ENCODE measurements around the gene FOXR1. TPM values are rescaled to one million over a fixed set of nuclear protein-coding genes. Genes with fewer than 3 reads are reported as not detected.

The FOXR1 gene, protein sequence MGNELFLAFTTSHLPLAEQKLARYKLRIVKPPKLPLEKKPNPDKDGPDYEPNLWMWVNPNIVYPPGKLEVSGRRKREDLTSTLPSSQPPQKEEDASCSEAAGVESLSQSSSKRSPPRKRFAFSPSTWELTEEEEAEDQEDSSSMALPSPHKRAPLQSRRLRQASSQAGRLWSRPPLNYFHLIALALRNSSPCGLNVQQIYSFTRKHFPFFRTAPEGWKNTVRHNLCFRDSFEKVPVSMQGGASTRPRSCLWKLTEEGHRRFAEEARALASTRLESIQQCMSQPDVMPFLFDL
- not detected for polyA plus RNA-seq (2013, experiment 1 of 2; ENCODE audit: insufficient read length)
- polyA plus RNA-seq (2013, experiment 2 of 2; ENCODE audit: insufficient read length), result not detected

DNA sequence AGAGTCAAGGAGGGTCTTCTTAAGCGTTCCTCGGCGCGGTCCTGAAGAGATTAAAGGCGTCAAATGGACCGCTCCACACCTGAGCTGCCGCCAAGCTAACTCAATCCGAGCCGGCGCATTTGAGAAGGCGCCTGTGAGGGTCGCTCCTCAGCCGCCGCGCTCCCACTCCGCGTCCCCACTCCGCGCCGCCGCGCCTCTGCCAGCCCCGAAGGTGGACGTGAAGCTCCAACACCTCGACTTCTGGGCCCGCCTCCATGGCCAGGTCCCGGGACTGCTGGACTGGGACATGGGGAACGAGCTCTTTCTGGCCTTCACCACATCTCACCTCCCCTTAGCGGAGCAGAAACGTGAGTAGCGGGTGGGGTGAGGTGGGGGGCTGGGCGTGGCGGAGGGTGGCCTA lies at the start of gene FOXR1:
TSS of gene FOXR1 (plus strand) at position 116 of the 400 bp plus-strand sequence. CDS start at position 287, 171 bp downstream.
- no peak for DNase-seq

DNA sequence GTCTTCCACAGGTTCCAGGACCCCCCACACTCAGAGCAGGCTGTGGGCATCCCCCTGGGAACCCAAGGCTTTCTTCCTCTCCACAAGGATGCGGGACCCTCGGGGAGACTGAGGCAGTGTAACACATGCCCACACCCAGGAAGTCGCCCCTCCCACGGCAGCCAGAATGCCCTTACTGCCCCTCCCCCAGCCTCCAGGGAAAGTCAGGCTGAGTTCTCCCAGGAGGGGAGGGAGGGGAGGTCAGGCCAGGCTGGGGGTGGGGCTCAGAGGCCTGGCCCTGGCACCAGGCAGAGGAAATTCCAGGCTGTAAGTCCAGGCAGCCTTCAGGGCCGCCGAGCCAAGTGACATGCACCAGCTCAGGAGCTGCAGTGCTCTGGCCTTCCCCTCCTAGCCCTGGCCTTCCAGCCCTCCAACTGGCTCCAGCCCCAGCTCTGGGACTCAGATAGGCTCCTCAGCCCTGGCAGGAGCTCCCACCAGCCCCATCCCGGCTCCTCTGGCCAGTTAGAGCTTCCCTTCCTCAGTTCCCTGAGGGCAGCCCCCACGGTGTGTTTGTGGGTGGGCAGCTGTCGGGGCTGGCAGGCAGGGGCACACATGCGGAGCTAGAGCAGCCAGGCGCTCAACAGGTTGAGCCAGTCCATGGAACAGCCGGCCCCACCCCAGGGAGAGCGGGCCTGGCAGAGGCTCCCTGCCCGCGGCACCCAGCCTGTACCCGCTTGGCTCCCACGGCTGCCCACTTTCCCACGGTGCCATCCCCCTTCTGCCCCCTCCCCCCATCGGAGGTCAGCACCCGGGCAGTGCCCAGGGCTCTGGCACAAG lies 49.4 kb upstream of the FOXR1 start:
- DNase-seq, result peak; percentile 71

DNA sequence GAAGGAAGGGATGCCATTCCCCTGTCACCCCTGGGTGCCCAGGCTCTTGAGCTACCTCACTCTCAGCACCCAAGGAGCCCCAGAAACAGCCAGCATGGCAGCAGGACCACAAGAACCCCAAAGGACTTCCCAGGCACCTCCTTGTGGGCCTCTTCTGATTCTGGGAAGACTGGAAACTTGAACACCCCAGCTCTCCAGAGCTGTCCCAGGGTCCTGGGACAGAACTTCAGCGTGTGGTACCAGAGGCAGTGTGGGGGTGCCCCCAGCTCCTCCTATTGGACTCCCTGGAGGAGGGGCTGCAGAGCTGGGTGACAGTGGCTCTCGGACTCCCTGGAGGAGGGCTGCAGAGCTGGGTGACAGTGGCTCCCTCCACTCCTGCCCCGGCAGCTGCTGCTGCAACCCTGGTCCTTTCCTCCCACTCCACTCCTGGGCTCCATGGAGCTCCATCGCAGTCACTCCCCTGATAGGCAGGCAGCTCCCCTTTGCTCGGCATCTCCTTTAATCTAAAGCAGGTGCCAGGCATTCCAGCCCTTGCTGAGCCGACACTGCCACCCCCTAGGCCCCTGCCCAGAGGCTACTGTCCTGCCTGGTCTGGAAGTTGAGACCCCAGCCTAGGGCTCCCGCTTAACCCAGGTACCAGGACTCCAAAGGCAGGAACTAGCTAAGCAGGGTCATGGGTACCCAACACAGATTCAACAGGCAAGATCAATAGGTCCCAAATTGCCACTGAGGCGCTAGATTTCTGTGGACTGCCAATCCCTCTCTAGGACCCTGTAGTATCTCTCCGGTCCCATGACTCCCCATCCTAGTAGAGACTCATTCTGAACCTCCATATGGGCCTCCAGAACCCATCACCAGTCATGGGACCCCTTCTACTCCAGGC lies 48.6 kb upstream of the FOXR1 start:
- no peak for DNase-seq

DNA sequence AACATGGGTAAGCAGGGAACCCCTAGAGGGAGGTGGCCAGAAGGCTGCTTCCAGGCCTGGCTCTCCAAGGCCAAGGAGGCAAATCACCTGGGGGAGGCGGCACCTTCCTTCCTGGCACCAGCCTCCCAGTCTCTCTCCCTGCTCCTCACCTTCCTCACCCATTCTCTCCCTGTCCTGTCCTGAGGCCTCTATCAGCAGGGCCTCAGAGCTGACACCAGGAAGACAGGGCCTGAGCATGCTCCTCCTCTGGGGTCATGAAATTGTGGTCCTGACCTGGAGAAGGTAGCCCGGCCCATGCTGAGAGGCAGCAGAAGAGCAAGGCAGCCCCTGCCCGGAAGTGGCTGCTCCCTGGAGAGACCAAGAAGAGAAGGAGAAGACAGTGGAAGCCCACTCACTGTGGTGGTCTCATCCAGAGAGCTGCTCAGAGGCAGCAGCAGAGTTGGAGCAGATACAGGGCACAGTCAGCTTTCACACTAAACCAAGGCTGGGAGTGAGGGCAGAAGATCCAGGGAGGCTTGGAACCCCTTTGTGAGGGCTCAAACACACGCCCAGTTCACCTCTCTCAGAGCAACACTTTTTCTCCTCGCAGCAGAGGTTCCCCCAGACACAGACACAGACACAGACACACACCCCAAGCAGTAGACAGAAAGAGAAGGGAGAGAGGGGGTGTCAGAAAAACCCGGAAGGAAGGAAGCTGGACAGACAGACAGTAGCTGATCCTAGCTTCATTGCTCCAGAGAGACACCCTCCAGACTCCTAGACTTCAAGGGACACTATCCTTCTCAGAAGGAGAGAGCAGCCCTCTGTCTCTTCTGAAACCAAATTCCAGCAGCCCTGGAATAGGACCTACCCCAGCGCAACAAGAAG lies 47.6 kb upstream of the FOXR1 start:
- DNase-seq, result no peak

DNA sequence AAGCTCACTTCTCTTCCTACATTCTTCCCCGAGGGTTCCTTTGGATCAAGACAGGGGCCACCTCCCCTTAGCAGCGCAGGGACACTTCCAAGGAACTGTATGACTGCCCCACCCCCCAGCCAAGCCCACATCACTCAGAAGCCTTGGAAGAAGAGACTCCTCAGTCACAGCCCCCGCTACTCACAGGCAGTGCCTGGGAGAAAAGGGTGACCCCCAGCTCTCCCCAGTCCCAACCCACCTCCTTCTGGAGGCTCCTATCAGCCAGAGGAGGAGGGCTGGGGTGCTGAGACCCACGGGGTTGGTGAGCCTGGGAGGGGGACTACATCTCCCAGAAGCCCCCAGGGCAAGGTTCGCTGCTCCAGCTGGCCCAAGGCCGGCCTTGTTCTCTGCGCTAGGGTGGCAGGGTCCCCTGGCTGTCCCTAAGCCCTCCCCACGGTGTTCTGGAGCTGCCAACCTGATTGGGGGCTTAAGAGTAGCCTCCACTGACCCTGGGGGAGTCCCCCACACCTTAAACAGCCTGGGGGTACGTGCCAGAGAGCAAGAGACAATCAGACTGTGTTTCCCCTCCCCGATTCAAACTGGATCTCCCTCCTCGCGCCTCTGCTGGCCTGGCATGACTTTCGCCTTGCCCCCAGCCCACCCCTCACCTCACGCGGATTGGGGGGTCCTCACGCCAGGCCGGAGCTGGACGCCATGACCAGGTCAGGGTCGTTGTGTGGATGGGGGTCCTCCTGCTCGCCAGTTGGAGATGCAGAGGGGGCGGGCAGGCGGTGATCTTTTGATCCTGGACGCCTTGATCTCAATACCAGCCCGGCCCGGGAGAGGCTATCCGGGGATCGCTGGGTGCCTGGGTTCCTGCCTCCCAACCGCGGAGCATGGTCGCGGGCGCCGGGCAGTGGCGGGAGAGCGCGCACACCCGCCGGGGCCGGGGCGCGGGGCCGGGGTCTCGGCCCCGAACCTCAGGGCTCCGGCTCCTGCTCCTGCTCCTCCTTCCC lies 46.7 kb upstream of the FOXR1 start:
- peak; percentile 37 for DNase-seq

DNA sequence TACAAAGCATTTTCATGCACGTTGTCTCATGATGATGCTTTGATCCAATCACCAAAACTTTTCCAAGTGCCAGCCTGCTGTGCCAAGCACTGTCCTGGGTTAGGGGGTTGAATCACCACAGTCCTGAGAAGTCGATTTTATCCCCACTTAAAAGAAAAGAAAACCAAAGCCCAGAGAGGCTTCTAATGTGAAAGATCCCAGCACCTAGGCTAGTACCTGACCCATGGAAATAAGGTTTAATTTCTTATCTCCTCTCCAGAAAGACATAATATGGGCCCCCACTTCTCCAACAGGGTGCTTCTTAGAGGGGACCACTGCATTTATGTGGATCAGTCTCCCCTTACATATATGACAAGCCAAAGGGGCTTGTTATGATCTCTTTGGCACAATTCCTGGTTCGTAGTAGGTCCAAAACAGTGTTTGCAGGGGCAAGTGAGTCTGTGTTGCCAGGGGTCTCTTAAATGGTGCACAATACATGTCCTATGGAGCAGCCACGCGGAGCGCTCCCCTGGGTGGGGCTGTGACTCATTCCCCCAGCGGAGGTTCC lies 43.9 kb upstream of the FOXR1 start:
- no peak for DNase-seq

DNA sequence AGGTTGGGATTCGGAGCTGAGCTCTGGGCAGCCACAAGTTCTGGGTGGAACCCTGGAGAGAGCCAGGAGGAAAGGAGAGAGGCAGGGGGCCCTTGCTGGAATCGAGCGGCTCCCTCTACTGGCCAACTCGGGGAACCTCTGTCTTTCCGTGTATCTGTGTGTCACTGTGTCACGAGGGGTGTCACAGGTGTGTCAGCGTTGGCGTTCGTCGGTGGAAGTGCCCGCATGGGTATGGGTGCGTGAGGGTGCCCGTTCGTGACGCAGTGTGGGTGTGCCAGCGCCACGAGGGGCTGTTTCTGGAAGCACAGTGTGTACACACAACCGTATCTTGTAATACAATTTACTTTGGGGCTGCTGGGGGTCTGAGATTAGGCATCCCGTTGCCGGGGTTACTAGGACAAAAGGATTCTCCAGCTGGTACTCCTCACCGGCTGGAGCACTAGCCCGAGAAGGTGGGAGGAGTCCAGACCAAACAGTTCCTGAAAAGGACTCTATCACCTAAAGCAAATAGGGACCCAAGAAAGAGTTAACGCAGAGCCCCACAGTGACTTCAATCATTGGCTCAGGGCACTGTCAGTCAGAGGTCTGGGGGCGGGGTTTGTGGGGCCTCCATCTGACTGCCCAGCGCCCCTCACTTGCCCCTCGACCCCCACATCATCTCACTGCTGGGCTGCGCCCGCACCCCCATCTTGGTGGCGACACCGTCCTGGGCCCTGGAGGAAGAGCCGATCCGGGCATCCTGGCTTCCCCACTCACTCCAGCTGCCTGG lies 43.3 kb upstream of the FOXR1 start:
- peak; percentile 92 for DNase-seq

DNA sequence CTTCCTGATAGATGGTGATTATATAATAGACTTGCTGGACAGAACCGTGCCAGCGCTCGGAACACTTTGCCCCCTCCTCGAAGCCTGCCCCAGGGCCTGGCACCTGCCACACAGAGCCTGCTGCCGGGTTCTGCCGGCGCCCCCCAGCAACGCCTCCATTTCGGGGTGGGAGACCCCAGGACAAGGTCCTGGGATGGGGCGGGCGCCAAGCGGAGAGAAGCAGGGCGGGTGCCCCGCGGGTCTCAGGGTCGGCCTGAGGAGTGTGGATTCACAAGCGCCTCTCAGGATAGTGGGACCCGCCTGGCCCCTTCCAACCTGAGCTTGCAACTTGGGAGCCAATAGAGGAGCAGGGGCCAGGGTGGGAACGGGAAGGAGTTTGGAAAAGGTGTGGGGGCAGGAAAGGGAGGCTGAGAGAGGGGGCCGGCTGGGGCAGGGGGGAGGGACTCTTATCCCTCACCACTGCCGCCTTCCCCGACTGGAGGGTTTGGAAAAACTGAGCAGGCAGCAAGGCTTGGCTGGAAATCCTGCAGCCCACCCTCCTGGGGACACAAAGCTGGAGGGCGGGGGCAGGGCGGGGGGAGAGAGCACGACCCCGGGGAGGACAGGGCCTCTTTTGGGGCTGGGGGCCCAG lies 42.6 kb upstream of the FOXR1 start:
- DNase-seq, result peak; percentile 67

DNA sequence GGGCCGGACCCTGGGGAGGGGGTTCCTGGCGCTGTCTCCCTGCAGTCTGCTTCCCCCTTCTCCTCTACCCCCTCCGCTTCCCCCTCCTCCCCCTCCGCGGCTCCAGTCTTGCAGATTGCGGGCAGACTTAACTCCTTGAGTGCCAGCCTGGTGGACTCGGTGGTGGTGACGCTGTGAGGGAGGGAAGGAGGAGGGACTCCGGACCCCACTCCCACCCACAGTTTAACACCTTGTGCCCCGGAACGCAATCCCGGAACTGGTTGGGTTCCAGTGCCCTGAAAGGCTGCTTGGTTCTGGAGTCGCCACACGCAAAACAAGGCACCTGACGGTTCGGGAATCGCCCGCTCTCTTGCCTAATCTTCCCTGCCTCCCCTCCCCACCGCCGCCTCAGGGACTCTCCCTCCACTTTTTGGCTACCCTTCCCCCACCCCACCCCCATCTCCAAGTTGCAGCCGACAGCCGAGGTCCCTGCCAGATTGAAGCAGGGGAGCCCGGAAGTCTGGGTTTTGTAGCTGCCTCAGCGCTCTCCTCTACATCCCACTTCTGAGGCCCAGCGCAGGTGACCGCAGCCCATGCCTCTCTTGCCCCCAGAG lies 42.0 kb upstream of the FOXR1 start:
- peak; percentile 92 for DNase-seq

DNA sequence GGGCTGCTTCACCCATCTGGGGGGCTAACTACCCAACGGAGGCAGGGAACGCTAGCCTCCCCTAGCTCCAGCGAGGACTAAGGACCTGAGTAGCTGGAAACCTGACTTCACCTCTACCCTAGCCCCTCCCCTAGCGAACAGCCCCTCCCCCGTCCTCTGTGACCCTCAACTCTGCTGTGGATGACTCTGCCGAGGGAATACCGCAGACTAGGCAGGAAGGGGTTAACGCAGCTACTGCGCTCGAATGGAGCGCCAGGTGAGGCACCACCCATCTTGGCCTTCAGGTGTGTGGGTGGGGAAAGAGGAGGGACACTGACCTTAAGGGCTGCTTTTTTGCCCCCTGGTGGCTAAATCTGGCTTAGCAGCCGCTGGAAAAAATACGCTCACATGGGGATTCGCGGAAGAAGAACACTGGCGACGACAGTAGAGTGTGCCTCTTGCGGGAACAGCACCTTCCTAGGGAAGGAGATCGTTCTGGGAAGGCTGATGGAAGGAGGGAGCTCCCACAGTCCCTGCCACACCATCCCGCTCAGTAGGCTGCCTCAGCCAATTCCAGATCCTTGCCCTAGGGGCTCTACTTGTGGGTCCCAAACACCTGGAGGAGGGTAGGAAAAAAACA lies 41.4 kb upstream of the FOXR1 start:
- peak; percentile 68 for DNase-seq

DNA sequence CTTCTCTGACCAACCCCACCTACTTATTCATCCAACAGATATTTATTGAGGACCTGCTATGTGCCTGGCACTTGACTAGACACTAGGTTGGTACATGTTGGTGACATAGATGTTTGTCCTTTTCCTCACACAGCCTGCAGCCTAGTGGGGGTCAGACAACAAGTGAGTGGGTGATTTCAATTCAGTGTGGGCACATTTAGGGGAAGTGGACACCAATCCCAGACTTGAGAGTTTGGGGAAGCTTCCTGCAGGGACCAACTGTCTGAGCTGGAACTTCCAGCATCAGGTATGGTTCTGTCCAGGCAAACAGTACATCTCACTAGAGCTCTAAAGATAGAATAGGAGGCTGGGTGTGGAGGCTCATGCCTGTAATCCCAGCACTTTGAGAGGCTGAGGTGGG lies 40.0 kb upstream of the FOXR1 start:
- no peak for DNase-seq

DNA sequence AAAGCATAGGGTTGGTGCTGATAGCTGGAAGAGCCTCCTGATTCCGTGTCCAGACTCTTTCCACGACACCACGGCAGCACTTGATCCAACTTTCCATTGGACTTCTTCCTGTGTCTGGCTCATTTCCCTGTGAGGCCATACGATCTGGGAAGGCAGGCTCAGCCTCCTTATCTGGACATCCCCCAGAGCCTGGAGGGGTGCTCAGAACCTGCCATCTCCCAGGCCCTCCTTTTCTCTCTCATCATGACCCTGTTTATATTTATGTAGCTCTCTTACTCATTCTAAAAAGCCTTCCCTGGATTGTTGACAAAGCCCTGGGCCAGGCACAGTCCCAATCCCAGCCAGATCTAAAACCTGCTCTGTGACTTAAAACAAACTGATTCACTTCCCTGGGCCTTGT lies 38.1 kb upstream of the FOXR1 start:
- no peak for DNase-seq

DNA sequence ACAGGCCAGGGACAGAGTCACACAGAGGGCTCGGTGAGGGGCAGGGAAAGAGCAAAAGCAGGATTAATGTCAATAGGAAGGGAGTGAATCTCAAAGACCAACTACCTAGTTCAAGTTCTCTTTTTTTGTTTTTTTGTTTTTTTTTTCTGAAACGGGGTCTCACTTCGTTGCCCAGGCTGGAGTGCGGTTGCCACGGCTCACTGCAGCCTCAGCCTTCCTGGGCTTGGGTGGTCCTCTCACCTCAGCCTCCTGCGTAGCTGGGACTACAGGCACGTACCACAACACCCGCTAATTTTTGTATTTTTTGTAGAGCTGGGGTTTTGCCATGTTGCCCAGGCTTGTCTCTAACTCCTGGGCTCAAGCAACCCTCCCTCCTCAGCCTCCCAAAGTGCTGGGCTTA lies 36.2 kb upstream of the FOXR1 start:
- DNase-seq, result no peak

DNA sequence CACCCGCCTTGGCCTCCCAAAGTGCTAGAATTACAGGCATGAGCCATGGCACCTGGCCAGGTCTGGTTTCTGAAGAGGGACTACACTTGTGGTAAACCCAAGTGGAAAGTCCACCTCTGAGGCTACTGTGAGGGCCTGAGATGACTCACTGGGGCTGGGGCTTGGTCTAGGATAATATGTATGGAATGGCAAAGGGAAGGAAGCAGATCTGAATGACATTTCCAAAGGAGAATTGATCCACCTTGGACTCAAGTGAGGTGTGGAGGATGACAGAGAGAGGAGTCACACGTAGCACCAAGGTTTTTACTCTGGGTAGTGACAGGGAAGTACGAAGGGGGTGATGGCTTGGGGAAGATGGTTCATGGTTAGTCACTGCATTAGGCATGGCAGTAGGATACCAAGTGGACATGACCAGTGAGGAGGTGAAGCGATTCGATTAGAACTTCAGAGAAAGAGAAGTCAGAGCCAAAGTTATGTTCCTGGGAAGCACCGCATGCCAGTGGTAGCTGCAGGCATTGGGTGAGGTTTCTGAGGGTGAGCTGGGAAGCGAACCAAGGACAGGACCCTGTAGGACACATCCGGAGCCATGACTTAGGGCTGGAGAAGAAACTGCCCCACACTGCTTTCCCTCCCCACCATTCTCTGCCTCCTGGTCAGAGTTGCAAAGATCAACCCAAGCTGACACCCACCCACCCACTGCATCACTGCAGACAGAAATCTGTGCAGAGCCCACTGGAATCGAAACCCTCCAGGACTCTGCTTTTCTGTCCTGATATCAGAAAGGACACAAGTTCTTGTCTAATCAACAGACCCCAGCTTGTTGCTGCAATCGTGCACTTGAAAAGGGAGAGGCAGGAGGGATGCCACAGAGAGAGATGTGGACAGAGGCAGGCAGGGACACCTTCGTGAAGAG lies 32.8 kb upstream of the FOXR1 start:
- DNase-seq, result peak; percentile 85

DNA sequence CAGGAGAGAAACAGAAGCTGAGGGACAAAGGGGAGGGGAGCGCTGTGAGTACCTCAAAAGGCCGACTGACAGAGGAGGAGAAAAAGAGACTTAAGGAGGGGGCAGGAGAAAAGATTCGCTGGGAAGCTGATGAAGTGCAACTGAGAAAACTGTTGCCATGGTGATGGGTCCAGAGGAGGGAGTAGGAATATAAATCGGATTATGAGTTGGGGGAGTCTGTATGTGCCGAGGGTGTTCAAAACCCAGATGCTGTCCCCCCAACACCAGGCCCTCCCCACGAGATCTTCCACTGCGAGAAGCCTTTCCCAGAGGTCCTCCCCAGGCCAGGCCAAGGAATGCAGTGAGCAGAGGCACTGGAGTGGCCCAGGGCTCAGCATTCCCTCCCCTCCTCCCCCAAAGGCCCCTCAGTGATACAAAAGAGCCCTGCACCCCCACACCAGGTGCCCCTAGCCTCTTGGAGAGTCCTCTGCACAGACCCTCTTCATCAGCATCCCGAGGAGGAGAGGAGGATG lies 32.1 kb upstream of the FOXR1 start:
- DNase-seq, result no peak

DNA sequence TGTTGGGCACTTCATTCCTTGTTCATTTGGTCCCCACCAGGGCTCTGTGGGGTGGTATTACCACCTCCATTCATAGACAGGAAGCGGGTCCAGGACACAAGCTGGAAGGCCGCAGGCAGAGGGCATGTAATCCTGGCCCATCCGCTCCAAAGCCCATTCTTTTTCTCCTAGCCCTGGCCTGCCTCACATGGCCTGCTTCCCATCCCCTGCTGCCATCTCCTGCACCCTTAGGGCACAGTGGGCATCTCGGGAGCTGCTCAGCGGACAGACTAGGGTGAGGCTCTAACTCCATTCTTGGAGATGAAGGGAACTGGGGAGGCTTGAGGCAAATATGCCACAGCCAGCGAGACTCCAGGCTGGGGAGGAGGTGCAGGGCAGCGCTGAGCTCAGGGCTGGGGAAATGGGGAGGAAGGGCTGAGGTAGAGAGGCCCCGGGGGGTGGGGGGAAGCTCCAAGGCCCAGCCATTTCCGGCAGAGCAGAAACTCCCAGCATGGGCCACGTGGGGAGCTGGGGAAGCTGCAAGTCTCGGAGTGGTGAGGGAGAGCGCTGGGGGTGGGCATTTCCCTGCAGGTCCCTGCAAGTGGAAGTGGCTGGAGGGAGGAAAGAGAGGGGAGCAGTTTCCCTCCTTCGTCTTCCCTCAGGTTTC lies 31.5 kb upstream of the FOXR1 start:
- DNase-seq, result peak; percentile 70

Measured in fibroblast of skin of abdomen (primary cell).